SU-DHL-6 (cell line): ENCODE results near the gene DNAJC9.

ENCODE experiments used
- EZH2phosphoT487 ChIP-seq: fragments of 200-600 bp; sonication (generic), shearing (Covaris generic); conservative IDR thresholded peaks from 2 replicates; pipeline ENCODE4 v1.6.1; 2018; ENCODE audit warnings: mild to moderate bottlenecking, antibody characterized with exemption, low read length, moderate library complexity, mixed read lengths
- TF ChIP-seq, protein P1 (sequence below): fragments of 200-600 bp; sonication (generic); IDR thresholded peaks from one replicate; pipeline ENCODE4 v1.5.1; 2017; ENCODE audit warnings: antibody characterized with exemption, mild to moderate bottlenecking, low read length, moderate library complexity; ENCODE audit not compliant: insufficient read depth, poor library complexity, severe bottlenecking

GRCh38 chr10:73207883-73208282 lies 39.2 kb downstream of the DNAJC9 start:
- TF ChIP-seq, protein P1, sequence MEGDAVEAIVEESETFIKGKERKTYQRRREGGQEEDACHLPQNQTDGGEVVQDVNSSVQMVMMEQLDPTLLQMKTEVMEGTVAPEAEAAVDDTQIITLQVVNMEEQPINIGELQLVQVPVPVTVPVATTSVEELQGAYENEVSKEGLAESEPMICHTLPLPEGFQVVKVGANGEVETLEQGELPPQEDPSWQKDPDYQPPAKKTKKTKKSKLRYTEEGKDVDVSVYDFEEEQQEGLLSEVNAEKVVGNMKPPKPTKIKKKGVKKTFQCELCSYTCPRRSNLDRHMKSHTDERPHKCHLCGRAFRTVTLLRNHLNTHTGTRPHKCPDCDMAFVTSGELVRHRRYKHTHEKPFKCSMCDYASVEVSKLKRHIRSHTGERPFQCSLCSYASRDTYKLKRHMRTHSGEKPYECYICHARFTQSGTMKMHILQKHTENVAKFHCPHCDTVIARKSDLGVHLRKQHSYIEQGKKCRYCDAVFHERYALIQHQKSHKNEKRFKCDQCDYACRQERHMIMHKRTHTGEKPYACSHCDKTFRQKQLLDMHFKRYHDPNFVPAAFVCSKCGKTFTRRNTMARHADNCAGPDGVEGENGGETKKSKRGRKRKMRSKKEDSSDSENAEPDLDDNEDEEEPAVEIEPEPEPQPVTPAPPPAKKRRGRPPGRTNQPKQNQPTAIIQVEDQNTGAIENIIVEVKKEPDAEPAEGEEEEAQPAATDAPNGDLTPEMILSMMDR = no peak
- no peak for TF ChIP-seq EZH2phosphoT487
